Measurements from ENCODE around the gene SIM1. TPM values are rescaled to one million over a fixed set of nuclear protein-coding genes. Genes with fewer than 3 reads are reported as not detected.

Gene SIM1
- total and polyA plus RNA-seq, 5 donors from 2014 or later, result 0.39 to 0.64 (median 0.51) TPM; not detected in 2

DNA sequence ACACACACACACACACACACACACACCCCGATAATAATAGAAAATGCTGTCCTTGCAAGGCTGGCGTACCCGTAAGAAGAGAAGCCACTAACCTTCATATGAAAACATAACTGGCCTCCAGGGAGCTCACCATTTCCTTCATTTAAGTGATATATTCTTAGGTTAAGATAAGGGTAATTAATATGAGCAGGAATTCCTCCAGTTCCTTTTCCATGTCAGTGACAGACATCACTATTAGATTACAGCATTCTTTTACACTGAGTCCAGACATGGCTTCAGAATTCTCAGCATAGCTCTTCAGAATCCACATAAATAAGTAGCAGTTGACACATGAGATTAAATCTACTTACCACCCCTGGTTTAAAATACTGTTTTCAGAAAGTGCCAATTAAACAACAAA, 121.9 kb downstream of the SIM1 start:
- ATAC-seq (ENCODE audit: low read depth in 2 of 2) (no peak), DNase-seq (no peak)
- Mint-ChIP-seq H3K4me1 (no peaks in the 10 kb centered on the region), H3K9me3 (peaks cover 0 to 5% (median 0%) of the 10 kb centered on the region in 7 donors), H3K27ac (no peak overlapping the region), H3K27me3 (no peaks in the 10 kb centered on the region), H3K36me3 (no peaks in the 10 kb centered on the region), H3K4me3 (no peak overlapping the region)
- no peaks in the 10 kb centered on the region for H3K36me3 ChIP-seq (ENCODE audit: control insufficient read depth, insufficient read depth, low read length)
- H3K4me1 ChIP-seq (ENCODE audit: control insufficient read depth, insufficient read depth, low read length, poor library complexity, severe bottlenecking), result no peaks in the 10 kb centered on the region
- no peaks in the 10 kb centered on the region for H3K9me3 ChIP-seq (ENCODE audit: control insufficient read depth in 2 of 2, low read length in 2 of 2)
- no peak overlapping the region for H3K27ac ChIP-seq (ENCODE audit: insufficient read depth, low read length, poor library complexity, severe bottlenecking)
- peaks cover 2% of the 10 kb centered on the region for H3K27me3 ChIP-seq (ENCODE audit: control insufficient read depth, insufficient read depth, low read length)
- no peak overlapping the region for H3K4me3 ChIP-seq (ENCODE audit: low read depth, low read length)

DNA sequence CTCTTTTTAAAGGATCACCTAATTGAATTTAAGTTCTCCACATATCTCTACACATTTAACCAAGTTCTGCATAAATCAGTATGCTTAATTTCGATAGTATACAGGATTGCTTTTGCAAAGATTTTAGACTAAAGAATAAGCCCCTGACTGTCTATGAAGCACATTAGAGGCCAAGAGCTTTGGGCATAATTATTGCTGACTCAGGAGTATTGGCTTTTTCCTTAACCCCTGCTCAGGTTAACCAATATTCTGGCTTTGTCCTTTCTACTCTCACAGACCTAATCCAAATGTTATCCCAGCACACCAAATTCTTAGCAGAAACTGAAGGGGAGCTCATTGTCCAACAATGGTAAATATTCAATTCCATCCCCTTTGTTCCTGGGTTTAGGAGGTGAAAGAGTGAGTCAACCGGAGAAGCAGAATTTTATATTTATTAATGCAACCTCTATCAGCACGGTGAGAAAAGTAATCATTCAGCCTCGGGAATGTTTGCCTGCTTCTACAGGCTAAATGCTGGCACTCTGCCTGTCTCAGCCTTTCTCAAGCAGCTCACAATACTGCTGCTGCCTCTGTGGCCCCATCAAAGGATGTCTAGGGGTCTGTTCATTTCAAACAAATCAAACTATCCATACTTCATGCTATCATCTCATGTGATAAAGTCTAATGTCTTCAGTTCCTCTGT, 125.0 kb downstream of the SIM1 start:
- Mint-ChIP-seq H3K36me3 (no peaks in the 10 kb centered on the region), H3K4me3 (no peak overlapping the region), H3K27me3 (peaks cover 5% of the 10 kb centered on the region), H3K9me3 (peaks cover 0 to 5% (median 0%) of the 10 kb centered on the region in 7 donors), H3K4me1 (no peaks in the 10 kb centered on the region), H3K27ac (no peak overlapping the region)
- Histone ChIP-seq H3K4me3 (ENCODE audit: low read depth, low read length) (no peak overlapping the region), H3K4me1 (ENCODE audit: control insufficient read depth, insufficient read depth, low read length, poor library complexity, severe bottlenecking) (no peaks in the 10 kb centered on the region), H3K27ac (ENCODE audit: insufficient read depth, low read length, poor library complexity, severe bottlenecking) (no peak overlapping the region), H3K36me3 (ENCODE audit: control insufficient read depth, insufficient read depth, low read length) (no peaks in the 10 kb centered on the region), H3K9me3 (ENCODE audit: control insufficient read depth in 2 of 2, low read length in 2 of 2) (no peaks in the 10 kb centered on the region), H3K27me3 (ENCODE audit: control insufficient read depth, insufficient read depth, low read length) (peaks cover 4% of the 10 kb centered on the region)
- no peak for ATAC-seq (ENCODE audit: low read depth in 2 of 2)
- DNase-seq, result no peak

DNA sequence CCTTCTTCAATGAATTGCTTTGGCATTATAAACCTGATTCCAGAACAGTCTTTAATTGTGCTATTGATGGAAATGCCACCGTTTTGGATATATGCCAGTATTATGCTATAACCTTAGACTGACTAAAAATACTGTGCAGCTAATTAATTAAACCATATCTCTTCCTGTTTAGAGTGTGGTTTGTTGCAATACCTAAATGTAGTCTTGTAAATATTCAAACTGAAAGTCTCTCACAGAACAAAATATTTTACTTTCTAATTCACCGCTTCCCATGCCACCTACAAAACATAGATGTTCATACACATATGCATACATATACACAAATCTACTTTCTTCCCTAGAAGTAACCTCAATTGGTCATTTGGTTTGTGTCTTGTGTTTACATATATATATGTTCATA, 126.6 kb downstream of the SIM1 start:
- H3K9me3 Mint-ChIP-seq, result peaks cover 0 to 4% (median 0%) of the 10 kb centered on the region in 7 donors
- Histone ChIP-seq H3K4me1 (ENCODE audit: control insufficient read depth, insufficient read depth, low read length, poor library complexity, severe bottlenecking) (no peaks in the 10 kb centered on the region), H3K36me3 (ENCODE audit: control insufficient read depth, insufficient read depth, low read length) (no peaks in the 10 kb centered on the region), H3K27ac (ENCODE audit: insufficient read depth, low read length, poor library complexity, severe bottlenecking) (no peak overlapping the region), H3K9me3 (ENCODE audit: control insufficient read depth in 2 of 2, low read length in 2 of 2) (no peaks in the 10 kb centered on the region), H3K27me3 (ENCODE audit: control insufficient read depth, insufficient read depth, low read length) (peaks cover 4% of the 10 kb centered on the region), H3K4me3 (ENCODE audit: low read depth, low read length) (no peak overlapping the region)
- H3K36me3 Mint-ChIP-seq, result no peaks in the 10 kb centered on the region
- H3K27ac Mint-ChIP-seq, result no peak overlapping the region
- H3K4me1 Mint-ChIP-seq, result no peaks in the 10 kb centered on the region
- no peak for DNase-seq
- H3K4me3 Mint-ChIP-seq, result no peak overlapping the region
- no peak for ATAC-seq (ENCODE audit: low read depth in 2 of 2)
- H3K27me3 Mint-ChIP-seq, result peaks cover 5% of the 10 kb centered on the region

DNA sequence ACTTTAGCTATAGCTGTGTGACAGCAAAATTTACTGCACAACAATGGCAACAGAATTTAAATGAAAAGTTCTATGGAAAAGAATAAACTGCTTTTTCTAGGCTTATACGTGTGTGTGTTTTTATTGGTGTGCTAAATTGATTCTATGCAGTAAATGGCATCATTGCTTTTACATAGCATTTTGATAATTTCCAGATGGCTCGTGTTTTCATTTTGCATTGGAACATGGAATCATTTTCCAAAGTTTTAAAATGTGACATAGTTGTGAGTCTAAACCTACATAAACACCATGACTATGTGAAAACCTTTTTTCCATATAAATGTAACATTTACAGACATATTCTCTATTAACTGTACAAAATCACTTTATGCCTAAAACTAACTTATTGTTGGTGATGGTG, 127.8 kb downstream of the SIM1 start:
- no peak overlapping the region for H3K4me3 ChIP-seq (ENCODE audit: low read depth, low read length)
- peaks cover 4% of the 10 kb centered on the region for H3K27me3 ChIP-seq (ENCODE audit: control insufficient read depth, insufficient read depth, low read length)
- no peaks in the 10 kb centered on the region for H3K36me3 ChIP-seq (ENCODE audit: control insufficient read depth, insufficient read depth, low read length)
- no peaks in the 10 kb centered on the region for H3K4me1 Mint-ChIP-seq
- peaks cover 5% of the 10 kb centered on the region for H3K27me3 Mint-ChIP-seq
- H3K36me3 Mint-ChIP-seq, result no peaks in the 10 kb centered on the region
- no peak overlapping the region for H3K27ac Mint-ChIP-seq
- no peak overlapping the region for H3K27ac ChIP-seq (ENCODE audit: insufficient read depth, low read length, poor library complexity, severe bottlenecking)
- H3K4me3 Mint-ChIP-seq, result no peak overlapping the region
- peaks cover 0 to 4% (median 0%) of the 10 kb centered on the region in 7 donors for H3K9me3 Mint-ChIP-seq
- ATAC-seq (ENCODE audit: low read depth in 2 of 2), result no peak
- H3K4me1 ChIP-seq (ENCODE audit: control insufficient read depth, insufficient read depth, low read length, poor library complexity, severe bottlenecking), result no peaks in the 10 kb centered on the region
- no peaks in the 10 kb centered on the region for H3K9me3 ChIP-seq (ENCODE audit: control insufficient read depth in 2 of 2, low read length in 2 of 2)
- DNase-seq, result no peak

DNA sequence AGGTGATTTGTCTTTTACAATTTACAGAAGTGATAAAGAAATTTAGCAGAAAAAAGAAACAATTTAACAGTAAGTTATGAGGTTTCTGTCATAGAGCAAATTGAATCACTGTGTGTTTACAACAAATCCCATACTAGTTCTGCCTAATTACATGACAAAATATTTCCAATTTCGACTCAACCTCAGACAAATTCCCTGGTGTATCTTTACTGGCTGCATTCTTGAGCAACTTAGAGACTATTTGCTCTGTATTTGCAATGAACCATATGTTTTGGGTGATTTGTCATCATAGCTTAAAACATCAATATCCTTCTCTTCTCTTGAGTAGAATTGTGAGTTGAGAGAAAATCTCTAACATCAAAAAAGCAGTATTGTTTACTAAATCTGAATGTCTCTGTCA, 128.7 kb downstream of the SIM1 start:
- no peak for ATAC-seq (ENCODE audit: low read depth in 2 of 2)
- no peaks in the 10 kb centered on the region for H3K36me3 ChIP-seq (ENCODE audit: control insufficient read depth, insufficient read depth, low read length)
- peaks cover 5% of the 10 kb centered on the region for H3K27me3 Mint-ChIP-seq
- peaks cover 0 to 4% (median 0%) of the 10 kb centered on the region in 7 donors for H3K9me3 Mint-ChIP-seq
- no peaks in the 10 kb centered on the region for H3K4me1 ChIP-seq (ENCODE audit: control insufficient read depth, insufficient read depth, low read length, poor library complexity, severe bottlenecking)
- no peak for DNase-seq
- no peak overlapping the region for H3K27ac Mint-ChIP-seq
- peak overlapping the region in 1 of 4 donors; percentile 53 for H3K4me3 Mint-ChIP-seq
- H3K27ac ChIP-seq (ENCODE audit: insufficient read depth, low read length, poor library complexity, severe bottlenecking), result no peak overlapping the region
- H3K9me3 ChIP-seq (ENCODE audit: control insufficient read depth in 2 of 2, low read length in 2 of 2), result no peaks in the 10 kb centered on the region
- no peaks in the 10 kb centered on the region for H3K36me3 Mint-ChIP-seq
- H3K4me1 Mint-ChIP-seq, result no peaks in the 10 kb centered on the region
- H3K27me3 ChIP-seq (ENCODE audit: control insufficient read depth, insufficient read depth, low read length), result peaks cover 3% of the 10 kb centered on the region
- H3K4me3 ChIP-seq (ENCODE audit: low read depth, low read length), result no peak overlapping the region

All from CD4-positive, CD25-positive, alpha-beta regulatory T cell (primary cell).